Hepatocyte (in vitro differentiated cells): ENCODE results near the gene SCOC. TPM values are rescaled to one million over a fixed set of nuclear protein-coding genes. Genes with fewer than 3 reads are reported as not detected.

Experiments
- DNase-seq: peaks from one replicate; pipeline ENCODE4 v3.0.0-alpha.2; 2016; ENCODE audit warnings: low spot score
- H2AFZ ChIP-seq: fragments of 200-600 bp; sonication (generic); 2 replicates; pipeline ENCODE4 v1.6.0; 2016; ENCODE audit warnings: antibody characterized with exemption, mild to moderate bottlenecking
- H3K27ac ChIP-seq: fragments of 200-600 bp; sonication (generic); 2 replicates; pipeline ENCODE4 v1.5.1; 2016; ENCODE audit warnings: mild to moderate bottlenecking
- H3K27me3 ChIP-seq: fragments of 200-600 bp; sonication (generic); 2 replicates; pipeline ENCODE4 v1.6.1; 2016
- H3K36me3 ChIP-seq: fragments of 200-600 bp; sonication (generic); replicated peaks from 2 replicates; pipeline ENCODE4 v1.5.1; 2016; ENCODE audit warnings: low read depth; ENCODE audit not compliant: insufficient read depth
- H3K4me1 ChIP-seq: fragments of 200-600 bp; sonication (generic); 2 replicates; pipeline ENCODE4 v1.5.1; 2016; ENCODE audit warnings: mild to moderate bottlenecking, moderate library complexity; ENCODE audit not compliant: insufficient read depth
- H3K4me2 ChIP-seq: fragments of 200-600 bp; sonication (generic); 2 replicates; pipeline ENCODE4 v1.6.0; 2016
- H3K4me3 ChIP-seq: fragments of 200-600 bp; sonication (generic); 2 replicates; pipeline ENCODE4 v1.5.1; 2016; ENCODE audit warnings: mild to moderate bottlenecking
- H3K79me2 ChIP-seq: fragments of 200-600 bp; sonication (generic); 2 replicates; pipeline ENCODE4 v1.6.0; 2017; ENCODE audit warnings: mild to moderate bottlenecking
- H3K9me2 ChIP-seq: fragments of 200-600 bp; sonication (generic); replicated peaks from 2 replicates; pipeline ENCODE4 v1.6.0; 2017; ENCODE audit warnings: mild to moderate bottlenecking; ENCODE audit not compliant: insufficient read depth
- H3K9me3 ChIP-seq: fragments of 200-600 bp; sonication (generic); 2 replicates; pipeline ENCODE4 v1.5.1; 2016; ENCODE audit warnings: low read depth, mild to moderate bottlenecking
- H4K20me1 ChIP-seq: fragments of 200-600 bp; sonication (generic); 2 replicates; pipeline ENCODE4 v1.6.0; 2016; ENCODE audit warnings: mild to moderate bottlenecking; ENCODE audit not compliant: insufficient read depth, poor library complexity, severe bottlenecking
- CTCF ChIP-seq: fragments of 200-600 bp; sonication (generic); IDR thresholded peaks from 2 replicates; pipeline ENCODE4 v1.5.1; 2016; ENCODE audit warnings: antibody characterized with exemption, mild to moderate bottlenecking; ENCODE audit not compliant: poor library complexity
- EZH2 ChIP-seq: fragments of 200-600 bp; sonication (generic); IDR thresholded peaks from 2 replicates; pipeline ENCODE4 v1.6.1; 2016; ENCODE audit warnings: antibody characterized with exemption, mild to moderate bottlenecking, borderline replicate concordance
- EZH2phosphoT487 ChIP-seq: fragments of 200-600 bp; sonication (generic); IDR thresholded peaks from one replicate; pipeline ENCODE4 v1.6.1; 2018; ENCODE audit warnings: antibody characterized with exemption, mild to moderate bottlenecking, low read depth, moderate library complexity; ENCODE audit not compliant: unreplicated experiment, severe bottlenecking
- WGBS: methylation state at CpG from one replicate; pipeline ENCODE4 v1.1.6; 2016; ENCODE audit warnings: low lambda C conversion rate; ENCODE audit errors: missing lambda C conversion rate; 5-methylcytosine and 5-hydroxymethylcytosine counted together
- polyA plus RNA-seq: library from polyadenylated mRNA; unstranded; fragments of >200 nt; fragmentation: Nextera tagmentation; extraction: Ambion mirVana; gene quantifications from 2 replicates; pipeline ENCODE4 v1.2.1, GENCODE V29; 2016
- total RNA-seq: library from RNA; depleted of rRNA; stranded (reverse); fragments of >200 nt; gene quantifications from 2 replicates; pipeline ENCODE4 v1.2.3, GENCODE V29; 2014

The SCOC gene
- total and polyA plus RNA-seq, 2 experiments from 2014 or later: 79.6 to 136 TPM

GRCh38 chr4:140331245-140331644, 42.2 kb upstream of the SCOC start:
- DNase-seq: no peak
- 89% methylated on average over 1 of the region's 1 CpG for WGBS

GRCh38 chr4:140331876-140332275, 41.6 kb upstream of the SCOC start:
- whole genome bisulfite sequencing: 86% methylated on average over 5 of the region's 5 CpGs
- H3K4me2 ChIP-seq: no peak overlapping the region
- no peak for TF ChIP-seq CTCF
- no peak for TF ChIP-seq EZH2phosphoT487
- TF ChIP-seq EZH2: no peak
- H3K9me3 ChIP-seq: no peaks in the 10 kb centered on the region
- H3K9me2 ChIP-seq: no peaks in the 10 kb centered on the region
- no peaks in the 10 kb centered on the region for H3K36me3 ChIP-seq
- H3K4me3 ChIP-seq: no peak overlapping the region
- H2AFZ ChIP-seq: no peak overlapping the region
- H4K20me1 ChIP-seq: no peaks in the 10 kb centered on the region
- no peak for DNase-seq
- H3K4me1 ChIP-seq: no peaks in the 10 kb centered on the region
- H3K79me2 ChIP-seq: no peaks in the 10 kb centered on the region
- no peaks in the 10 kb centered on the region for H3K27me3 ChIP-seq
- H3K27ac ChIP-seq: no peak overlapping the region

More at GRCh38 chr4:140331245-140331644, 42.2 kb upstream of the SCOC start:
- Histone ChIP-seq H2AFZ (no peak overlapping the region), H3K36me3 (no peaks in the 10 kb centered on the region), H3K27ac (no peak overlapping the region), H3K27me3 (no peaks in the 10 kb centered on the region), H3K4me2 (no peak overlapping the region), H3K79me2 (no peaks in the 10 kb centered on the region), H3K9me3 (no peaks in the 10 kb centered on the region), H3K9me2 (no peaks in the 10 kb centered on the region), H3K4me3 (no peak overlapping the region), H3K4me1 (no peaks in the 10 kb centered on the region), H4K20me1 (no peaks in the 10 kb centered on the region)
- TF ChIP-seq CTCF: no peak
- no peak for TF ChIP-seq EZH2
- no peak for TF ChIP-seq EZH2phosphoT487

- Histone ChIP-seq H3K36me3 (no peaks in the 10 kb centered on the region), H3K27me3 (no peaks in the 10 kb centered on the region), H3K79me2 (no peaks in the 10 kb centered on the region), H2AFZ (no peak overlapping the region), H3K4me1 (no peaks in the 10 kb centered on the region), H3K4me2 (no peak overlapping the region), H3K9me2 (no peaks in the 10 kb centered on the region), H3K9me3 (no peaks in the 10 kb centered on the region), H3K27ac (no peak overlapping the region), H3K4me3 (no peak overlapping the region), H4K20me1 (no peaks in the 10 kb centered on the region)
- no peak for TF ChIP-seq CTCF
- TF ChIP-seq EZH2: no peak
- TF ChIP-seq EZH2phosphoT487: no peak
- WGBS: 78% methylated on average over 2 of the region's 2 CpGs
- no peak for DNase-seq
Measured at GRCh38 chr4:140332734-140333133, 40.7 kb upstream of the SCOC start.

GRCh38 chr4:140333523-140333922, 39.9 kb upstream of the SCOC start:
- no peaks in the 10 kb centered on the region for H3K9me3 ChIP-seq
- TF ChIP-seq EZH2phosphoT487: no peak
- no peaks in the 10 kb centered on the region for H3K4me1 ChIP-seq
- H4K20me1 ChIP-seq: no peaks in the 10 kb centered on the region
- no peak overlapping the region for H3K27ac ChIP-seq
- no peak for DNase-seq
- H3K36me3 ChIP-seq: no peaks in the 10 kb centered on the region
- no peaks in the 10 kb centered on the region for H3K9me2 ChIP-seq
- no peak overlapping the region for H3K4me3 ChIP-seq
- H3K79me2 ChIP-seq: no peaks in the 10 kb centered on the region
- H3K27me3 ChIP-seq: no peaks in the 10 kb centered on the region
- no peak overlapping the region for H2AFZ ChIP-seq
- no peak overlapping the region for H3K4me2 ChIP-seq
